Measurements from ENCODE around the gene PIPOX. TPM values are rescaled to one million over a fixed set of nuclear protein-coding genes. Genes with fewer than 3 reads are reported as not detected.

The PIPOX gene
- total and polyA plus RNA-seq, 2 of the 13 experiments (the other 11 are each of a cell fraction or from before 2014, with no cell fraction given), result 87.3 to 154 TPM

DNA sequence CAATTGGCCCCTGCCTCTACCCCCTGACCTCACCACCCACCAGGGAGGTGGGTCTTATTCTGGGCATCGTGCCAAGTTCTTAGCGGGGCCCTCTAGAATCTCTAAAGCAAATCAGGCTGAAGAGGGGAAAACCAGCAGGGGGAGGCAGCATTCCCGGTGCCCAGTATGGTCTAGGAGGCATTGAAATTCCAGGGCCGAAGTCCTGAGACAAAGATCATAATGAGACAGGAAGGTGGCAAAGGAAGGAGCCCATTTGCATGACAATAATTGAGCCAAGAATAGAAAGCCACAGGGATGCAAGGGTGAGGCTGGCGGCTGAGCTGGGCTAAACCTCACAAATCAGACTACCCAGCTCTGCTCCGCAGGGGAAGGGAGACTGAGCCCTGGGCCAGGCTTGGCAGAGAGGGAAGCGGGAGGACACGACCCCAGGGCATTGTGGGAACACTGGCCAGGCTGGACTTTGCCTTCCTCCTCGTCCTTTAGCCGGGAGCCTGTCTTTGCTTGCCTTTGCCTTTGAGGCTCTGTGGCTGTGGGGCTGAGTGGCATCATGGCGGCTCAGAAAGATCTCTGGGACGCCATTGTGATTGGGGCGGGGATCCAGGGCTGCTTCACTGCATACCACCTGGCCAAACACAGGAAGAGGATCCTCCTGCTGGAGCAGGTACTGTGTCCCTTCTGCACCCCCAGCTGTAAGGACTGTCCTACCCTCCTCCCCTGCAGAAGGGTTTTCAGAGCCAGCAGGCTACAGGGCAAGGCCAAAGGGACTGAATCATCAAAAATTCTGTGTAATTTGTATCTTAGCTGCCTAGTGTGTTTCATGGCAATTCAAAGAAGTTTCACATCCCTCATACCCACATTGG, at the start of gene PIPOX (continued):
- TF ChIP-seq, protein P1, sequence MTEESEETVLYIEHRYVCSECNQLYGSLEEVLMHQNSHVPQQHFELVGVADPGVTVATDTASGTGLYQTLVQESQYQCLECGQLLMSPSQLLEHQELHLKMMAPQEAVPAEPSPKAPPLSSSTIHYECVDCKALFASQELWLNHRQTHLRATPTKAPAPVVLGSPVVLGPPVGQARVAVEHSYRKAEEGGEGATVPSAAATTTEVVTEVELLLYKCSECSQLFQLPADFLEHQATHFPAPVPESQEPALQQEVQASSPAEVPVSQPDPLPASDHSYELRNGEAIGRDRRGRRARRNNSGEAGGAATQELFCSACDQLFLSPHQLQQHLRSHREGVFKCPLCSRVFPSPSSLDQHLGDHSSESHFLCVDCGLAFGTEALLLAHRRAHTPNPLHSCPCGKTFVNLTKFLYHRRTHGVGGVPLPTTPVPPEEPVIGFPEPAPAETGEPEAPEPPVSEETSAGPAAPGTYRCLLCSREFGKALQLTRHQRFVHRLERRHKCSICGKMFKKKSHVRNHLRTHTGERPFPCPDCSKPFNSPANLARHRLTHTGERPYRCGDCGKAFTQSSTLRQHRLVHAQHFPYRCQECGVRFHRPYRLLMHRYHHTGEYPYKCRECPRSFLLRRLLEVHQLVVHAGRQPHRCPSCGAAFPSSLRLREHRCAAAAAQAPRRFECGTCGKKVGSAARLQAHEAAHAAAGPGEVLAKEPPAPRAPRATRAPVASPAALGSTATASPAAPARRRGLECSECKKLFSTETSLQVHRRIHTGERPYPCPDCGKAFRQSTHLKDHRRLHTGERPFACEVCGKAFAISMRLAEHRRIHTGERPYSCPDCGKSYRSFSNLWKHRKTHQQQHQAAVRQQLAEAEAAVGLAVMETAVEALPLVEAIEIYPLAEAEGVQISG (CRISPR knock-in tag; IDR thresholded peaks at IDR 0.05), result peak; percentile 78
- TF ChIP-seq SPEN (CRISPR knock-in tag; IDR thresholded peaks at IDR 0.05; ENCODE audit: low read depth) (peak; percentile 70), ZNF260 (CRISPR knock-in tag; IDR thresholded peaks at IDR 0.05; ENCODE audit: borderline replicate concordance, low read depth) (no peak), TEAD2 (CRISPR knock-in tag; IDR thresholded peaks at IDR 0.05) (no peak), CREM (IDR thresholded peaks at IDR 0.05) (peak; percentile 36; the same call in 1 of the 2 replicates), CREM (CRISPR knock-in tag; IDR thresholded peaks at IDR 0.05) (no peak), ZSCAN12 (CRISPR knock-in tag; IDR thresholded peaks at IDR 0.05) (no peak), MEIS1 (CRISPR knock-in tag; IDR thresholded peaks at IDR 0.05; ENCODE audit: borderline replicate concordance) (no peak), ZNF607 (CRISPR knock-in tag; IDR thresholded peaks at IDR 0.05; ENCODE audit: borderline replicate concordance) (no peak), CC2D1A (CRISPR knock-in tag; IDR thresholded peaks at IDR 0.05) (no peak), RARG (CRISPR knock-in tag; IDR thresholded peaks at IDR 0.05; ENCODE audit: low read depth) (no peak), ZNF335 (CRISPR knock-in tag; IDR thresholded peaks at IDR 0.05) (no peak), NFE2L2 (IDR thresholded peaks at IDR 0.05; ENCODE audit: low read length) (no peak), ESRRA (CRISPR knock-in tag; IDR thresholded peaks at IDR 0.05; ENCODE audit: low read depth) (peak; percentile 95; the same call in 1 of the 2 replicates), ZNF296 (CRISPR knock-in tag; conservative IDR thresholded peaks at IDR 0.05) (0 out of 2 replicates have a peak, but pooled peaks have one; percentile 19), SP1 (IDR thresholded peaks at IDR 0.05) (no peak), SP1 (CRISPR knock-in tag; IDR thresholded peaks at IDR 0.05) (no peak)
- TF ChIP-seq, protein P2, sequence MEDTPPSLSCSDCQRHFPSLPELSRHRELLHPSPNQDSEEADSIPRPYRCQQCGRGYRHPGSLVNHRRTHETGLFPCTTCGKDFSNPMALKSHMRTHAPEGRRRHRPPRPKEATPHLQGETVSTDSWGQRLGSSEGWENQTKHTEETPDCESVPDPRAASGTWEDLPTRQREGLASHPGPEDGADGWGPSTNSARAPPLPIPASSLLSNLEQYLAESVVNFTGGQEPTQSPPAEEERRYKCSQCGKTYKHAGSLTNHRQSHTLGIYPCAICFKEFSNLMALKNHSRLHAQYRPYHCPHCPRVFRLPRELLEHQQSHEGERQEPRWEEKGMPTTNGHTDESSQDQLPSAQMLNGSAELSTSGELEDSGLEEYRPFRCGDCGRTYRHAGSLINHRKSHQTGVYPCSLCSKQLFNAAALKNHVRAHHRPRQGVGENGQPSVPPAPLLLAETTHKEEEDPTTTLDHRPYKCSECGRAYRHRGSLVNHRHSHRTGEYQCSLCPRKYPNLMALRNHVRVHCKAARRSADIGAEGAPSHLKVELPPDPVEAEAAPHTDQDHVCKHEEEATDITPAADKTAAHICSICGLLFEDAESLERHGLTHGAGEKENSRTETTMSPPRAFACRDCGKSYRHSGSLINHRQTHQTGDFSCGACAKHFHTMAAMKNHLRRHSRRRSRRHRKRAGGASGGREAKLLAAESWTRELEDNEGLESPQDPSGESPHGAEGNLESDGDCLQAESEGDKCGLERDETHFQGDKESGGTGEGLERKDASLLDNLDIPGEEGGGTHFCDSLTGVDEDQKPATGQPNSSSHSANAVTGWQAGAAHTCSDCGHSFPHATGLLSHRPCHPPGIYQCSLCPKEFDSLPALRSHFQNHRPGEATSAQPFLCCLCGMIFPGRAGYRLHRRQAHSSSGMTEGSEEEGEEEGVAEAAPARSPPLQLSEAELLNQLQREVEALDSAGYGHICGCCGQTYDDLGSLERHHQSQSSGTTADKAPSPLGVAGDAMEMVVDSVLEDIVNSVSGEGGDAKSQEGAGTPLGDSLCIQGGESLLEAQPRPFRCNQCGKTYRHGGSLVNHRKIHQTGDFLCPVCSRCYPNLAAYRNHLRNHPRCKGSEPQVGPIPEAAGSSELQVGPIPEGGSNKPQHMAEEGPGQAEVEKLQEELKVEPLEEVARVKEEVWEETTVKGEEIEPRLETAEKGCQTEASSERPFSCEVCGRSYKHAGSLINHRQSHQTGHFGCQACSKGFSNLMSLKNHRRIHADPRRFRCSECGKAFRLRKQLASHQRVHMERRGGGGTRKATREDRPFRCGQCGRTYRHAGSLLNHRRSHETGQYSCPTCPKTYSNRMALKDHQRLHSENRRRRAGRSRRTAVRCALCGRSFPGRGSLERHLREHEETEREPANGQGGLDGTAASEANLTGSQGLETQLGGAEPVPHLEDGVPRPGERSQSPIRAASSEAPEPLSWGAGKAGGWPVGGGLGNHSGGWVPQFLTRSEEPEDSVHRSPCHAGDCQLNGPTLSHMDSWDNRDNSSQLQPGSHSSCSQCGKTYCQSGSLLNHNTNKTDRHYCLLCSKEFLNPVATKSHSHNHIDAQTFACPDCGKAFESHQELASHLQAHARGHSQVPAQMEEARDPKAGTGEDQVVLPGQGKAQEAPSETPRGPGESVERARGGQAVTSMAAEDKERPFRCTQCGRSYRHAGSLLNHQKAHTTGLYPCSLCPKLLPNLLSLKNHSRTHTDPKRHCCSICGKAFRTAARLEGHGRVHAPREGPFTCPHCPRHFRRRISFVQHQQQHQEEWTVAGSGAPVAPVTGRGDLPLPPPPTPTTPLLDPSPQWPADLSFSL (CRISPR knock-in tag; IDR thresholded peaks at IDR 0.05), result no peak
- TF ChIP-seq, protein P3, sequence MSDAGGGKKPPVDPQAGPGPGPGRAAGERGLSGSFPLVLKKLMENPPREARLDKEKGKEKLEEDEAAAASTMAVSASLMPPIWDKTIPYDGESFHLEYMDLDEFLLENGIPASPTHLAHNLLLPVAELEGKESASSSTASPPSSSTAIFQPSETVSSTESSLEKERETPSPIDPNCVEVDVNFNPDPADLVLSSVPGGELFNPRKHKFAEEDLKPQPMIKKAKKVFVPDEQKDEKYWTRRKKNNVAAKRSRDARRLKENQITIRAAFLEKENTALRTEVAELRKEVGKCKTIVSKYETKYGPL (CRISPR knock-in tag; IDR thresholded peaks at IDR 0.05), result no peak
